ENCODE measurements around the gene AIDA.
A peak's percentile ranks its signal among the peaks of the same experiment; 100 is the strongest.

The AIDA gene

GRCh38 chr1:222643606-222643937 is 68.7 kb downstream of the AIDA start:
- DNase-seq: no peak

GRCh38 chr1:222642468-222642867 is 69.8 kb downstream of the AIDA start:
- DNase-seq: no peak

GRCh38 chr1:222641269-222641948 is 70.9 kb downstream of the AIDA start:
- no peak for DNase-seq

- DNase-seq: peak; percentile 84
These were observed 77.9 kb downstream of the AIDA start for GRCh38 chr1:222634180-222635013.

GRCh38 chr1:222632749-222633148 is 79.5 kb downstream of the AIDA start:
- DNase-seq: no peak

GRCh38 chr1:222631611-222632208 is 80.6 kb downstream of the AIDA start:
- no peak for DNase-seq

- no peak for DNase-seq
These were observed 82.3 kb downstream of the AIDA start for GRCh38 chr1:222629921-222630535.

GRCh38 chr1:222627232-222627631 is 85.1 kb downstream of the AIDA start:
- no peak for DNase-seq

GRCh38 chr1:222624214-222624613 is 88.1 kb downstream of the AIDA start:
- DNase-seq: no peak

GRCh38 chr1:222623458-222623857 is 88.8 kb downstream of the AIDA start:
- no peak for DNase-seq

- DNase-seq: no peak
These were observed 89.5 kb downstream of the AIDA start for GRCh38 chr1:222622765-222623164.

- DNase-seq: no peak
These were observed 91.7 kb downstream of the AIDA start for GRCh38 chr1:222620566-222620965.

GRCh38 chr1:222618880-222619596 is 93.3 kb downstream of the AIDA start:
- no peak for DNase-seq

Measured in DMS153 (cell line).